Measurements from ENCODE around the gene SFTPB.
A peak's percentile ranks its signal among the peaks of the same experiment; 100 is the strongest.
"Not testable (repeated sequence)": the region's sequence is repeated elsewhere in the genome, so short reads cannot be mapped to it uniquely, and the experiment has no call there.

SFTPB gene

DNA sequence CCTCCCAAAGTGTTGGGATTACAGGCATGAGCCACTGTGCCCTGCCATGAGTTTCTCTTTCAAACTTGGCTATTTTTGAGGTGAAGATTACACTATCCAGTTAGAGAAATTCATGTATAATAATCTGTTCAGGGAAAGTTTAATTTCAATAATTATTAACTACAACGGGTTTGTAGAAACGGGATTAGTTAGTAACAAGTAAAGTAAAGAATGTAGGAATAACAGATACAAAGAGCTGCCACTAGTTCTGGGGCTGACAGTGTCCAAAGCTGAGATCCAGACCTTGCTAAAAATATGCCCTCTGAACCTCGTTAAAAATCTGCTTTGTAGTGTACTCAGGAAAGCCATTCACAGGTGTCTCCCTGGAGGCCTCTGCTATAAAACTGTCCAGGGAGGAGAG, 16.9 kb downstream of the SFTPB start:
- DNase-seq = no peak

DNA sequence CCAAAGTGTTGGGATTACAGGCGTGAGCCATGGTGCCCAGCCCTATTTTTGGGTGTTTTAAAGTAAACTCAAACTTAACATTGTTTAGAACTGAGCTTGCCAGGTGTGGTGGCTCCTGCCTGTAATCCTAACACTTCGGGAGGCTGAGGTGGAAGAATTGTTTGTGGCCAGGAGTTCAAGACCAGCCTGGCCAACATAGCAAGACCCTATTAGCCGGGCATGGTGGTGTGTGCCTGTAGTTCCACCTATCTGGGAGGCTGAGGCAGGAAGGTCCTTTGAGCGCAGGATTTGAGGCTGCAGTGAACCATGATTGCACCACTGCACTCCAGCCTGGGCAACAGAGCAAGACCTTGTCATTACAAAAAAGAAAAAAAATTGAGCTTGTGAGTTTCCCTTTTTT, 17.5 kb downstream of the SFTPB start:
- DNase-seq = no peak

DNA sequence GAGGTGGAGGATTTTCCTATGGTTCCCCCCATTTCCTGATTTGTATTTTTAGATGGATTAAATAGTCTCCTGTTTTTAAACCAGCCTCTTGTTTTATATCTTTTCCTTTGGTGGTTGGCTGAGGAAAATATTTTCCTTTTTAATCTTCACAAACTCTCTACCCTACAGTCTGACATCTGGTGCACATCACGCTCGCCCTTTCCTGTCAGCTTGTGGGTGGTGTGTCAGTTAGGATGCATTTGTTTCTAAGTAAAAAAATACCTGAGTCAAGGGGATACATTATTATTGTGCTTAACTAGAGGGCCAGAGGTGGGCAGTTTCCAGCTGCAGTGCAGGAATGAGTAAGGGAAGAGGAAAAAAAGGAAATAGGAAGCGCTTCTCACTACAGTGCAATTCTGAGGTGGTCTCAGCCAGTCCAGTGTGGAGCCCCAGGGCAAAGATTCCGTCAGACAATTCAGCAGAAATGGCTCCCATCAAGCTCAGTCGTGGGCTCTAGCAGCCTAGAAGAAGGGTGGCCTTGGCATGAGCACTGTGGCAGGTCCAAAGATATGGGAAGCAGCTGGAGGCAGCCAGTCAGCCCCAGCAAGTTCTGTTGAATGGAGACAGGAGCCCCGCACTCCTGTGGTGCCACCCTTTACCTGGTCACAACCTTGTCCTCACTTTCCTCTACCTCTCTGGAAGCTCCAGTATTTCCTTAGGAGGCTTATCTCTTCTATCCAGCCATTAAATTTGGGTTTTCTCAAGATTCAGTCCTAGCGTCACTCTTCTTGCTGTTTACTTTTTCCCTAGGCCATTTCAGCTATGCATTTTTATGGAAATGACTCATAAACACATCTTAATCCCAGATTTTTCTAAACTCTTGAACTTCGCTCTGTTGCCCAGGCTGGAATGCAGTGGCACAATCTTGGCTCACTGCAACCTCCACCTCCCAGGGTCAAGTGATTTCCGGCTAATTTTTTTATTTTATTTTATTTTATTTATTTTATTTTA, 18.5 kb downstream of the SFTPB start:
- DNase-seq = no peak

DNA sequence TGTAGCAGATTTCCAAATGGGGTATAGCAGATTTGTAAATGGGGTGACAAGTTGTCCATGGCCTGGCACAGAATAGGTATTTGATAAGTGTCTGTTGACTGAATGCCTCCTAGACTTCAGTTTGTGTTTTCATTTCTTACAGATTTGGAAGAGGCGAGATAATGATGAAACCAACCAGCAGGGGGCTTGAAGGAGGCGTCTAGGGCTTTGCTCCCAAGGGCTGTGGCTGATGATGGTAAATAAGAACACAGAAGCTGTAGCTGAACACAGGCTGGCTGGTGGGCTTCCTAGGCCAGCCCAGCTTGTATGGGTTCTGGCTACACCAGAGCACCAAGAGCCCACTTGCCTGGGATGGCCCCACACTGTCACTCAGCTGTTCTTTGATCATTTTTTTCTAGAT, 19.4 kb downstream of the SFTPB start:
- DNase-seq = no peak

DNA sequence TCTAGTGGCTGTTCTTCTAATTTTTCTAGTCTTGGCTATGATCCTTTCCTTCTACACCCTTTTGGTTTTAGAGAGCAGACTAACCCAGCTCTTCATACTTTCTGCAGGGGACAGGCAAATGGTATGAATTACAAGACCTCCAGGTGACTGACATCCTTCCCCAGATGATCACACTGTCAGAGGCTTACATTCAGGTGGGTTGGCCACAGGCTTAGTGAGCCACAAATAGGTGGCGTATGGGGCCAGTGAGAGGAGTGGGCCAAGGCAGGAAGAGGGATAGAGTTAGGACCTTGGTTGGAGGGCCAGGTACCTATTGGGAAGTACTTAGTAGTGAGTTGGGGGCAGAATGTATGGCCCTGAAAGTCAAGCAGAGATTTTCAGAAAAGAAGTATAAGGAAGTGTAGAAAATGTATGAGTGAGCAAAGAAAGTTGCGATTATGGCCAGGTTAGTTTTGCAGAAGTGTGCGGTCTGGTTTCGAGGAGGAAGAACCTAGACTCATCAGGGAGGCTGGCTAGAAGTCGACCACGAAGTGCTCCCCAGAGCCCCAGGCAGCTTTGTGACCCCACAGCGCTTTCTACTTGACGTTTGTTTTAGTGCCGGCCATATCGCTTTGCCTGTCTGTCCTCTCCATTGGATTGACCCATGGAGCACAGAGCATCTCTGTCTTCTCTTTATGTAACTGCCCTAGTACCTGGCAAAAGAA, 20.0 kb downstream of the SFTPB start:
- DNase-seq = no peak

DNA sequence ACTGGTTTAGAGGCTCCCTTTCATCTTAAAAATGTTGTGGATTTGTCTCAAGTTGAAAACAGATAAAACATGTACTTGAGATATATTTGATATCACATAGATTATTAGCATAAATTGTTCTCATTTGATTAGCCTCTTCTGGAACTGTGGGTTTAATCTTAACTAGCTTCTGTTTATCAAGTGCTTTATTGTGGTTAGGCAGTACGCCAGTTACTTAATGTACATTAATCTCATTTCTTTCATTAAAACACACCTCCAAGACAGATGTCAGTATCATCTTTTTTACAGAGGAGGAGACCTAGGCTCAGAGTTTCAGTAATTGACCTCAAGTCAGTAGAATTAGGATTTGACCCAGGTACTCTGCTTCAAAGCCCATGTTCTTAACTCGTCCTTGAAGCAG, 21.8 kb downstream of the SFTPB start:
- no peak for DNase-seq

DNA sequence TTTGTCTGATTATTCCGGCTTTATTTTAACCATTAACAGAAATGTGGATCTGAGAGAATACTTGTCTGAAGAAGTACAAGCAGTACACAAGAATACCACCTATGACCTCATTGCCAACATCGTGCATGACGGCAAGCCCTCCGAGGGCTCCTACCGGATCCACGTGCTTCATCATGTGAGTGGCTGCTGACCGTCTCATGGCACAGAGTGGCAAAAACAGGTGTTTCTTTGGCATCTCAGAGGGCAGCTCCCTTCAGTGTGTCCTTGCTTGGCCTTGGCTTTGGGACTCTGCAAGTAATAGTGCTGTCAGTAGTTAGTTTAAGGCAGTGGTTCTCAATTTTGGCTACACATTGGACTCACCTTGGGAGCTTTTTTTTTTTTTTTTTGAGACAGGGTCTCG, 23.1 kb downstream of the SFTPB start:
- no peak for DNase-seq

DNA sequence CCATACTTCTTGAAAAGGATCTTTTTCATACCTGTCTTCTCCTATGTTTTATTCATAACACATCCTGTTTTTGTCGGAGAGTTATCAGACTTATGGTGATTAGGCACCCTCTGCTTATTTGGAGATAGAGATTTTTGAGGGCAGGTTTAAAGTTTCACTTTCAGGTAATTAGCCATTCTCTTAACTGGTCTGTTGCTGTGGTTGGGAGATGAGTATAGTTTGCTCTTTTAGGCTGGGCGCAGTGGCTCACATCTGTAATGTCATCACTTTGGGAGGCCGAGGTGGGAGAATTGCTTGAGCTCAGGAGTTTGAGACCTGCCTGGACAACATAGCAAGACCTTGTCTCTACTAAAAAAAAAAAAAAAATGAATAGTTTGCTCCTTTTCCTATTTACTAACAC, 25.3 kb downstream of the SFTPB start:
- DNase-seq = no peak

DNA sequence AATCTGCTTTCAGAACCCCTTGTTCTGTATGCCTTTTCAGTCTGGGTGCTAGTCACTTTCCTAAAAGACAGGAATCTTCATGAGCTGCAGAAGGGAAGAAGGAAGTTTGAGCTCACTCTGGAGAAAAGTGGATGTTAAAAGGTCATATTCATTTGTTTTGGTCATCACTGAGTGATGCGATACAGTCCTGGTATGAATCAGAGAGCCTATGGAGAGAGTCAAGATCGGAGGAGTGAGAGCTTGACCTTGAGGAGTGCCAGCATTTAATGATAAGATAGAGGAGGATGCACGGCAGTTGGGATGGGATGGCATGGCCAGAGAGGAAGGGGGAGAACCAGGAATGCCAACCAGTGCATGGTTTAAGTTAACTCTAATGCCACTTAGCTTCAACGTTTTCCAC, 32.4 kb downstream of the SFTPB start:
- no peak for DNase-seq

DNA sequence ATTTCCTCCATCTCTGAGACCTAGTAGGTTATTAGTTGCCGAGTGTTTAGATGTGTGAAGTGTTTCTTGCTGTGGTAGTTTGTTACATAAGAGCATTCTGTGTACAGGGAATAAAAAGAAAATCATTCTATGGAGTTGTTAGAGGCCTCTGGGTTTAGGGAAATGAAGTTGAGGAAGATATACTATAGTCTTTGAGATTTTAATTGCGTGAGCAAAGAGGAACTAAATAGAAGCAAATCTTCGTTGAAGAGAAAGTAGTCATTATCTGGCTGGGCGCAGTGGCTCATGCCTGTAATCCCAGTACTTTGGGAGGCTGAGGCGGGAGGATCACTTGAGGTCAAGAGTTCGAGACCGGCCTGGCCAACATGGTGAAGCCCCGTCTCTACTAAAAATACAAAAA, 33.0 kb downstream of the SFTPB start:
- DNase-seq = no peak

DNA sequence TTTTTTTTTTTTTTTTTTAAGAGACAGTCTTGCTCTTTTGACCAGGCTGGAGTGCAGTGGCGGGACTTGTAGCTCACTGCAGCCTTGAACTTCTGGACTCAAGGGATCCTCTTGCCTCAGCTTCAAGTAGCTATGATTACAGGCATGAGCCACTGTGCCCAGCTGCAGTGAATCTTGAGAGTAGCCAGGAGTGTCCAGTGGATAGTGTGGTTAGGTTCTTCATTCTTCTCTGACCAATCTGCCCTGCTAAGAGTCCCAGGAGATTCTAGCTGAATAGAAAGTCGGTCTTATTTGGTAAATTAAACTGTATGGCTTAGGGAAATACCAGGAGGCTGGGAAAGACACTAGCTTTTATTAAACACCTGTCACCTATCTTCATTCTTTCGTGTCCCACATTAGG, 36.7 kb downstream of the SFTPB start:
- no peak for DNase-seq

DNA sequence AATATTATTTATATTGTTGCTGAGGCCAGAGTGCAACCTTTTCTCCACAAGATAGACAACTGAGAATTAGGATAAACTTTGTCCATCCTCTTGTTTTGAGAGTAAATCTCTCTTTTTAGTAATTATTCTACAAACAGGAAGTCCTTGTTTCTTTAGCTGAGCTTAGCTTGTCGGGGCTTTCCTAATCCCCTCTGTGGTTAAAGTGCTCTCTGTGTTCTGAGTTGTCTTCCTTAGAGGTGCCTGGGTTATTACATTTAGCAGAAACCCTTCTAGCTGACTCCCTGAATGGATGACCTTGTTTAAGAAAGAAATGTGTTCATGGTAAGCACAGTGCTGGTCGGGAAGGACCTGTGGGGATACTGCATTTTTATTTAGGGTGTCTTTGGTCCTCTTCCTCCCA, 39.3 kb downstream of the SFTPB start:
- DNase-seq = no peak

DNA sequence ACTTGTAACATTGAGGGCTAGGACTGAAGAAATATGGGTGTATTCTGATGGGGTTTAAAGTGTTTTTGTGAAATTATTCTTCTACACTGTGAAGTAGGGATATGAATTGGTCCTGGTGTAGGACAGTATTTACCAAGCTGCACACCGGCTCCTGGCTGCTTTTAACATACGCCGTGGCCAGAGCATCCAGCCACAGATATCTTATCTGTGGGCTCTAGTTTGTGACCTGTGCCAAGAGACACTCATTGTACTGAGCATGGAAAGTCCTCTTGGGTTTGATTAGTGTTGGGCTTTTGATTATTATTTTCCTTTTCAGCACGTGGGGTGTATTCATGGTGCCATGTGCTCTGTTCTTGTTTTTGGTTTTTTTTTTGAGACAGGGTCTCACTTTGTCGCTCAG, 44.0 kb downstream of the SFTPB start:
- DNase-seq = no peak

DNA sequence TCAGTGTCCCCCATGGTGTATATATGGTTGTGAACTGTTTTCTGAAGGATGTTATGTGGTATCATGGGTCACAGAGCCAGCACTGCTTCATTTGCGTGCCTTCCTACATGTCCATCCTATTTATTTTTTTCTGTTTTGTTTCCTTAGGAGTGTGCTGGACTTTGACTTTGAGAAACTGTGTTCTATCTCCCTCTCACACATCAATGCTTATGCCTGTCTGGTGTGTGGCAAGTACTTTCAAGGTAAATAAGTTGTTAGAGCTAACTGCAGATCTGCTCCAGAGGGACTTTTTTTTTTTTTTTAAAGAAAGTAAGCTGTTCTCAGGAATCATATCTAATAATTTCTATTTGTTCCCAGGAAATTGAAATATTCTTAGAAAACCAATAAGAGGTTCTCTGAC, 46.7 kb downstream of the SFTPB start:
- no peak for DNase-seq

DNA sequence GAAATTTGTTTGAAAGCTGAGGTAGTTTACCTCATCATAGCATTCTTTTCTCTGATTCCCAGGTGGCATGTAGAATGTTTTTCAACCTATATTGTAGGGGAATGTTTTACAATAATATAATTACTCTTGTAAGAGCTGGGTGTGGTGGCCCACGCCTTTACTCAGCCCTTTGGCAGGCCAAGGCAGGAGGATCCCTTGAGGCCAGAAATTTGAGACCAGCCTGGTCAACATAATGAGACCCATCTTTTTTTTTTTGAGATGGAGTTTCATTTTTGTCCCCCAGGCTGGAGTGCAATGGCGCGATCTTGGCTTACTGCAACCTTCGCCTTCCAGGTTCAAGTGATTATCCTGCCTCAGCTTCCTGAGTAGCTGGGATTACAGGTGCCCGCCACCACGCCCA, 48.4 kb downstream of the SFTPB start:
- no peak for DNase-seq

DNA sequence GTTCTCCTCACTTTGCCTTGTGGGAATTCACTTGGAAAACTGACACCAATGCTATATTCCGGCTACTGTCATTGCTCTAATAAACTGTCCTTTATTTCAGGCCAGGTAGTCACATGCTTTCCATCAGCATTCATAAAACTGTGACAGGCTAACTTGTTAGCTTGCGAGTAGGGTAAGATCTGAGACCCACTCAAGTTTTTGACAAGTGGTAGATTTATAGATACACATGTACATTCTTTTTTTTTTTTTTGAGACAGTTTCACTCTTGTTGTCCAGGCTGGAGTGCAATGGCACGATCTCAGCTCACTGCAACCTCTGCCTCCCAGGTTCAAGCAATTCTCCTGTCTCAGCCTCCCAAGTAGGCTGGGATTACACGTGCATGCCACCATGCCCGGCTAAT, 50.3 kb downstream of the SFTPB start:
- not testable (repeated sequence) for DNase-seq

DNA sequence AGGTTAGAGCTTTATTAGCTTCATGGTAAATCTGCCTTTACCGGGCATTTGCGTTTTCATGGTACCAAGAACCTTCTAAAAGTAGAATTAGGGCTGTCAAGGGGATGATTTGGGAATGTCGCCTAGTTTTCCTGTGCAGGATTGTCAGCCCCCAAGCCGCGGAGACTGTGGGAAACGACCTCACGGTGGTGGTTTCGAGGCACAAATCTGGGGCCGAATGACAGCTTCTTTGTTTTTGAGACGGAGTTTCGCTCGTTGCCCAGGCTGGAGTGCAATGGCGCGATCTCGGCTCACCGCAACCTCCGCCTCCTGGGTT, 52.6 kb downstream of the SFTPB start:
- no peak for DNase-seq

DNA sequence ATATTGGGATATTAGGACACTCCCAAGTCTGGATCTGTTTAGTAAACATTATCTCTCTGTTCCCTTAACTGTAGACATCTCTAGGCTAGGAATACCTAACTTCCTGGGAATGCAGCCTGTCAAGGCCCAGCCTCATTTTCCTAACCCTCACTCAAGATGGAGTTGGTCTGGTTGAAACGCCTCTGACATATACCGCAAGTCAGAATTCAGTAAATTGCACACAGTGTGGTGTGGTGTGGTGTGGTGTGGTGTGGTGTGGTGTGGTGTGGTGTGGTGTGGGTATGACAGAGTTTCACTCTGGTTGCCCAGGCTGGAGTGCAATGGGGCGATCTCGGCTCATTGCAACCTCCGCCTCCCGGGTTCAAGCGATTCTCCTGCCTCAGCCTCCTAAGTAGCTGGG, 53.2 kb downstream of the SFTPB start:
- not testable (repeated sequence) for DNase-seq

DNA sequence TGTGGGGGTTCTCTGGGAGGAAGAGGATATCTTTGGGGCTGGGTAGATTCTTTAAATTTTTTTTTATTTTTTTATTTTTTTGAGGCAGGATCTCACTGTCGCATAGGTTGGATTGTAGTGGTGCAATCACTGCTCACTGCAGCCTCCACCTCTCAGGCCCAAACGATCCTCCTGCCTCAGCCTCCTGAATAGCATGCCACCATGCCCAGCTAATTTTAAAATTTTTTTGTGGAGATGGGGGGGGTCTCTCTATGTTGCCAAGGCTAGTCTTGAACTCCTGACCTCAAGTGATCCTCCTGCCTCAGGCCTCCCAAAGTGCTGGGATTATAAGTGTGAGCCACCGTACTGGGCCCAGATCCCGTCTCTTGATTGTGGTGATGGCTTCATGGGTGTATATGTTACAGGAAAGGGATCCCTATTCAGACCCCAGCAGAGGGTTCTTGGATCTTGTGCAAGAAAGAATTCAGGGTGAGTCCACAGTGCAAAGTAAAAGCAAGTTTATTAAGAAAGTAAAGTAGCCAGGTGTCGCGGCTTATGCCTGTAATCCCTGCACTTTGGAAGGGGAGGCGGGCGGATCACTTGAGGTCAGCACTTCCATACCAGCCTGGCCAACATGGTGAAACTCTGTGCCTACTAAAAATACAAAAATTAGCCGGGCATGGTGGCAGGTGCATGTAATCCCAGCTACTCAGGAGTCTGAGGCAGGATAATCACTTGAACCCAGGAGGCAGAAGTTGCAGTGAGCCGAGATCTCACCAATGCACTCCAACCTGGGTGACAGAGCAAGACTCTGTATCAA, 54.1 kb downstream of the SFTPB start:
- no peak for DNase-seq

DNA sequence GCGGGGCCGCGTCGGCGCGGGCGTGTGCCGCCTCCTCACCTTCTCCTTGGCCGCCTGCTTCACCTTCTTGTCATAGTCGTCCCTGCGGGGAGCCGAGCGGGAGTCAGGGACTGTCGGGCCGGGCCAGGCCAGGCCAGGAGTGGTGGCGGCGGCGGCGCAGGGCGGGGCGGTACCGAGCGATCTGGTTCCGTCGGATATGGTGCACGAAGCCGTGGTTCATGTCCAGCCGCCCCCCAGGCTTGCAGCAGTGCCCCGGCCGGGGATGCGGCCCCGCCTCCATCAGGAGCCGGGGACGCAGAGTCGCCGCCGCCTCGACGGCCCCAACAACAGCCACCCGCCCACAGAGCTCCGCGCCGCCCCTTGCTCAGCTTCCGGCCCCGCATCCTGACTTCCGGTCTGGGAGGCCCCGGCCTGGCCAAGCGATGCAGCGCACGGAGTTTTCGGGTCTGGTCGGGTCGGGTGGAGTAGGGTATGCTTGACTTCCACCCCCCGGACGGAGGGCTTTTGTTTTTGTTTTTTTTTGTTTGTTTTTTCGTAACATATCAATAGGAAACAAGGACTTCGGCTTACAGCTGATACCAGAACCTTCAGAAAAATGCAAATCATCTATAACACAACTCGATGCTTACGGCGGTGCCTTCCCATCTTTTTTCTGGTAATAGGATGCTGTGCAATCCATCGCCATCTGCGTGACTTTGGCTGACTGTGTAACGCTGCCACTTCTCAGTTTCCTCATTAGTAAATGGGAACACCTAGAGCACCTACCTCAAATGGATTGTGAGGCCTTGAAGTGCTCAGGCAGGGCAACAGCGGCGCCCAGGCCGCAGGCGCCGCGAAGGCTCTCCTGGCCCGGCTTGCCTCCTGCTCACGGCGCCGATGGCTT, 56.1 kb downstream of the SFTPB start, which contains the start of gene C2orf68:
Gene C2orf68 (minus strand): TSS at position 362 of the 883 bp plus-strand sequence. CDS start 82 bp downstream, at position 280.
- DNase-seq = peak; percentile 90

DNA sequence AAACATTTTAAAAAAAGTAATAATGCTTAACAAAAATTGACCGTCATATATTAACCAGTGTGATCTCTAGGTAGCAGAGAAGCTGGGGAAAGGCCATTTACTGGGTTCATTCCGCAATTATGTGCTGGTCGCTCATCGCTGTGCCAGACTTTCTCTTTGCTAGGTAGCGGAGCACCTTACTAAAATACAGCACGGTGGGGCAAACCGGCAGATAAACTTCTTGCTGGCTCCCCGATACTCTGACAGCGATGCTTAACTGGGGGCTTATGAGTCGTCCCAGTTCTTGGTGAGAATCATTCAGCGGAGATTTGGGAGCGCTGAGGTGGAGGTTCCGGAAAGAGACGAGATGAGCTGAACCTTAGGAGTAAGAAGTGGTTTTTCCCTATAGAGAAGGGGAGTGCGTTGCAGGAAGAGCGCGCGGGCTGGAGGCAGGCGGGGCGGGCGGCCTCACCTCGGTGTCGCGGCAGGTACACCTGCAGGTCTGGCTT, 56.7 kb downstream of the SFTPB start:
- peak; percentile 27 for DNase-seq
